Upper lobe of right lung (tissue), 1 donor: ENCODE results near the gene AKT1. TPM values are rescaled to one million over a fixed set of nuclear protein-coding genes. Genes with fewer than 3 reads are reported as not detected.

ENCODE experiments used
- ATAC-seq: fragments of 200-7000 bp; cut with Tn5 transposase; one replicate; pipeline ENCODE4 v1.9.1; 2020; ENCODE audit warnings: mild to moderate bottlenecking, moderate library complexity
- DNase-seq: peaks from one replicate; pipeline ENCODE4 v3.0.0-alpha.2; 2020
- H3K27ac ChIP-seq: fragments of 200-600 bp; one replicate; pipeline ENCODE4 v1.8.0; 2022
- H3K27me3 ChIP-seq: fragments of 200-600 bp; one replicate; pipeline ENCODE4 v1.8.0; 2022; ENCODE audit warnings: mild to moderate bottlenecking
- H3K36me3 ChIP-seq: fragments of 200-600 bp; one replicate; pipeline ENCODE4 v1.8.0; 2022
- H3K4me1 ChIP-seq: fragments of 200-600 bp; one replicate; pipeline ENCODE4 v1.8.0; 2022
- H3K4me3 ChIP-seq: fragments of 200-600 bp; one replicate; pipeline ENCODE4 v1.8.0; 2022; ENCODE audit warnings: mild to moderate bottlenecking
- H3K9me3 ChIP-seq: fragments of 200-600 bp; one replicate; pipeline ENCODE4 v1.8.0; 2022
- CTCF ChIP-seq: fragments of 200-600 bp; IDR thresholded peaks from one replicate; pipeline ENCODE4 v1.8.0; 2022; ENCODE audit warnings: antibody characterized with exemption
- intact Hi-C: fragments of 100-400 bp; cut with DNase I; formaldehyde crosslinking; loops from one replicate; pipeline ENCODE4 v1.11.0; 2022
- total RNA-seq: library from RNA; stranded (reverse); fragmentation: NEBNext Ultra II Directional; extraction: Animal tissue kit (Norgen Biotek cat#: 25700); gene quantifications from one replicate; pipeline ENCODE4 v1.2.1, GENCODE V29; 2021
- donor health status: DM: no; HTN: yes; CAD: no; lungs with severe emphysema.

The AKT1 gene
- total RNA-seq, 1 donor from 2014 or later = 174 TPM

DNA sequence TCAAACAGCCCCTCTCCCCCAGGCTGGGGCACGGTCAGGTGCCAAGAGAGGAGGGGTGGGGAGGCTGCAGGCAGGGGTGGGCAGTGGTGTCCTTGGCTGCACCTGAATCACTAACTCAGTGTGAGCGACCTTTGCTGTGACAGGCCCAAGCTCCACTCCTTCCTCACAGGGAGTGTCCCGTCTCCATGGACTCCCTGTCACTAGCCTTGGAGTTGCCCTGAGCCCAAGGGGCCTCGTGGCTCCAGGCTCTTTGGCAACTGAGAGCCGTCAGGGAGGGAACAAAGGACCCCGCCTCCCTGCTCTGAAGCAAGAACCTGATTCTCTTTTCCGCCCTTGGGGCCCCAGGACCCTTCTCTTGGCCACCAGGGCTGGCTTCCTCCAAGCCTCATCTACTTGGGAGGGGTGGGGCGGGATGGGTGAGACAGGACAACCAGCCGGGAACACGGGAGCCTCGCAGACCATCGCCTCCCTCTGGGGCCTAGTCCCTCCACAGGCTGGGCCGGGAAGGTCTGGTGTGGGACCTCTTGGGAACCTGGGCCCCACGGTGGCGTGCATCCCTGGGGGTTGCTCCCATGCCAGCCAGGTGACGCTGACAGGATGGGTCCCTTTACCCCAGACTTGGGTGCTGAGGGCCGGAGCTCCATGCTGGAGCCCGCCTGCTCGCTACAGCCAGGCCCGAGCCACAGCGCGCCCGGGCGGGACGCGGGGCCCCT is 72.5 kb downstream of the AKT1 start:
- Histone ChIP-seq H3K4me3 (peak overlapping the region; percentile 69), H3K36me3 (peaks cover 6% of the 10 kb centered on the region), H3K27ac (peak overlapping the region; percentile 24), H3K27me3 (no peaks in the 10 kb centered on the region), H3K4me1 (peaks cover 15% of the 10 kb centered on the region), H3K9me3 (no peaks in the 10 kb centered on the region)
- intact Hi-C loops = no loop called here
- TF ChIP-seq CTCF = no peak
- DNase-seq = no peak
- ATAC-seq = no peak

DNA sequence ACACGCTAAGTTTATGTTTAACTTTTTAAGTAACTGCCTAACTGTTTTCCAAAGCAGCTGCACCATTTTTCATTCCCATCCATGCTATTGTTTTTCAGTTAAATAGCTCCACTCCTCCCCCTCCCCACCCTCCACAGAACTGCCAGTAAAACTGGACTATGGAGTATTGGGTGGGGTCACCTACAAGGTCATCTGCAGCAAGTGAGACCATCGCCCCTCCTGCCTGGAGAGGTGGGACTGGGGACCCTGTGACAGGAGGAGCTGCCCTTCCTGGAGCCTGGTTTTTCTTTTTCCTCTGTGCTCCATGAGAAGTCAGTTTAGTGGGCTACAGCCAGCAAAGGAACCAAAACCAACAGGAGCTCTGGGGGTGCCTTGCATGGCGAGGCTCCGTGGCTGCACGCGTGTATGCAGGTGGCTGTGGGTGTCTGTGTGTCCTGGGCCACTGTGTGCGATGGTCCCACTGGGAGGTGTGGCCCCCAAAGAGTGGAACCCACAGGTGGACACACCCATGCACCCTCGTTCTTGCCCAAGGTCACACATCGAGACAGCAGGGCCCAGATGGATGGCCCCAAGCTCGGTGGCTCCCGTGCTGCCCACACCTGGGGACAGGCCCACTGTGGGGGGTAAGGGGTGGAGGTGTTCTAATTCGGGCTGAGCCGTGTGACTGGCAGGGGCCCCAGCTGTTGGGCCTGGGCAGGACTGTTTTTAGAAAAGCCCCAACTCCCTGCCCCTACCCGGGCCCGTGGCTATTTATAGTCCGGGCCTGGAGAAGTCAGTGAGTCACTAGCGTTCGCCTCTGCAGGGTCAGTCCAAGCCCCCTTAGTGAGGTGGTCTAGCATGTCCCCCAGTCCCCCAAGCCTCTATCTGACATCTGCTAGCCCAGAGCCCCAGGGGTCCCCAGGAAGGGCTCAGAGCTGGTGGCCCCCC is 73.8 kb downstream of the AKT1 start:
- no peak for ATAC-seq
- TF ChIP-seq CTCF = no peak
- no peaks in the 10 kb centered on the region for H3K27me3 ChIP-seq
- peaks cover 15% of the 10 kb centered on the region for H3K4me1 ChIP-seq
- H3K27ac ChIP-seq = no peak overlapping the region
- no peak overlapping the region for H3K4me3 ChIP-seq
- DNase-seq = no peak
- no peaks in the 10 kb centered on the region for H3K9me3 ChIP-seq
- intact Hi-C loops = no loop called here
- peaks cover 6% of the 10 kb centered on the region for H3K36me3 ChIP-seq

Other genes starting within 250 kb of the AKT1 start
- 0.14 TPM for gene C14orf180, start 216.0 kb downstream of the AKT1 start, total RNA-seq
- not detected for gene TMEM179, start 191.0 kb downstream of the AKT1 start, total RNA-seq
- gene INF2, start 106.1 kb downstream of the AKT1 start, total RNA-seq = 117 TPM
- 5.5 TPM for gene ADSS1, start 71.5 kb downstream of the AKT1 start, total RNA-seq
- gene SIVA1, start 42.6 kb downstream of the AKT1 start, total RNA-seq = 66.1 TPM
- 12.3 TPM for gene ZBTB42, start 5.4 kb upstream of the AKT1 start, total RNA-seq
- gene CEP170B, start 69.5 kb upstream of the AKT1 start, total RNA-seq = 30.3 TPM
- 3.1 TPM for gene PLD4, start 129.1 kb upstream of the AKT1 start, total RNA-seq
- gene AHNAK2, start 182.6 kb upstream of the AKT1 start, total RNA-seq = 13.7 TPM
- gene CLBA1, start 190.0 kb upstream of the AKT1 start, total RNA-seq = 6.9 TPM
- gene CDCA4, start 225.3 kb upstream of the AKT1 start, total RNA-seq = 4.1 TPM